SH-SY5Y (cell line): ENCODE measurements around the gene SCAPER.

Experiments
- GATA2 ChIP-seq: IDR thresholded peaks from 2 replicates; pipeline ENCODE4 v1.6.1; 2011; ENCODE audit warnings: mild to moderate bottlenecking, low read depth, low read length
- GATA3 ChIP-seq: IDR thresholded peaks from 2 replicates; pipeline ENCODE4 v1.6.1; 2011; ENCODE audit warnings: low read depth, mild to moderate bottlenecking, low read length, moderate library complexity

- TF ChIP-seq GATA2 (no peak), GATA3 (no peak)
These were observed 478.2 kb downstream of the SCAPER start for GRCh38 chr15:76426941-76427340.
